ENCODE data around the gene LRRN4CL. TPM values are rescaled to one million over a fixed set of nuclear protein-coding genes. Genes with fewer than 3 reads are reported as not detected.

Gene LRRN4CL
- total and polyA plus RNA-seq, 4 experiments from 2014 or later: 0.11 to 0.12 TPM; not detected in 2

DNA sequence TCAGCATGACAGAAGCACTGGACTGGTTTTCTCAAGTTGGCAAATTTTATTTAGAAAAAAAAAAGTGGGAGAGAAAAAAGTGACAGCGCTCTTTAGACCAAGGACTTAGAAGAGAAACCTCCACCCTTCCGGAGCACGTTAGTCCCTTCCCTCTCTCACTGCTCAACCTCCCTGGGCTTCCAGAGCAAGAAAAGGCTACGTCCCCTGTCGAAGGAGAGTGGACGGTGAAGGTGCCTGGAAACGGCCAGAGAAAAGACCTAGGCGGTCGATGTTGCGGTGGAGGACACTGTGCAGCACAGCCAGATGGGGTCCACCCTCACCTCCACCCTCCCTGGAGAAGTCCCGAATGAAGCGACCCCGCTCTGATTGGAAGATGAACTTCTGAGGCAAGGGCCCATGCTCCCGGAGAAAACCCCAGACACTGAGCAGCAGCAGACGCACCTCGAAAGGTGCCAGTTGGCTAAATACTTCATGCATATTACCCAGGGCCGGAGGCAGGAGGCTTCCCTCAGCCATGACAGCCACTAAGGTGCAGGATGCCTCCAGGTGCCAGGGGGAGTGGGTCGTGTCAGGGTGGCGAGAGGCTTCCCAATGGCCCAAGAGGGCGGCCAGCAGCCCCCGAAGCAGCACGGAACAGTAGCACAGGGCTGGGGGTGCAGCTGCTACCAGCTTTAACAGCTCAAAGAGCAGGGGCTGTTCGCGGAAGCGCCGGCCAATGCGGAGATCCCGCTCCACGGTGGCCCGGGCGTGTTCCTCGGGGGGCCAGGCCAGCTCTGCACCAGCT lies 42.3 kb downstream of the LRRN4CL start:
- Histone ChIP-seq H3K36me3 (ENCODE audit: insufficient read depth, low read length) (peaks cover 22% of the 10 kb centered on the region), H3K27me3 (ENCODE audit: insufficient read depth, low read length) (no peaks in the 10 kb centered on the region), H3K4me3 (ENCODE audit: low read length in 2 of 2) (peak overlapping the region in 1 of 2 donors; percentile 55), H3K9me3 (ENCODE audit: control insufficient read depth in 1 of 2, low read length in 2 of 2) (no peaks in the 10 kb centered on the region), H3K27ac (ENCODE audit: low read depth, low read length) (peak overlapping the region; percentile 92), H3K4me1 (ENCODE audit: insufficient read depth, low read length) (peaks cover 41% of the 10 kb centered on the region)
- Mint-ChIP-seq H3K27ac (peak overlapping the region; percentile 84 to 99 (median 97)), H3K4me3 (peak overlapping the region; percentile 93 to 99 (median 95)), H3K4me1 (peaks cover 14 to 51% (median 29%) of the 10 kb centered on the region in 4 donors), H3K36me3 (peaks cover 0 to 32% of the 10 kb centered on the region in 2 donors), H3K27me3 (no peaks in the 10 kb centered on the region), H3K9me3 (no peaks in the 10 kb centered on the region)
- ChIA-PET POLR2A (ENCODE audit: partially characterized antibody) (interaction anchor here (0.6 to 11.8 kb wide), 38 partner anchors 8 to 235 kb away, joined by 3 to 162 read pairs (median 8); partner anchors contain the start of genes B3GAT3, BSCL2, C11orf98 and CSKMT), CTCF (ENCODE audit: partially characterized antibody) (interaction anchor here (1.0 to 2.1 kb wide), 5 partner anchors 9 to 56 kb away, joined by 3 to 7 read pairs (median 3); partner anchors contain the start of gene TUT1)
- intact Hi-C loops (cut with micrococcal nuclease): loop anchor here (1.0 to 2.0 kb wide), 5 partner anchors 18 to 62 kb away; partner anchors contain the start of genes C11orf98, CSKMT, EML3 and TUT1
- DNase-seq: no peak

DNA sequence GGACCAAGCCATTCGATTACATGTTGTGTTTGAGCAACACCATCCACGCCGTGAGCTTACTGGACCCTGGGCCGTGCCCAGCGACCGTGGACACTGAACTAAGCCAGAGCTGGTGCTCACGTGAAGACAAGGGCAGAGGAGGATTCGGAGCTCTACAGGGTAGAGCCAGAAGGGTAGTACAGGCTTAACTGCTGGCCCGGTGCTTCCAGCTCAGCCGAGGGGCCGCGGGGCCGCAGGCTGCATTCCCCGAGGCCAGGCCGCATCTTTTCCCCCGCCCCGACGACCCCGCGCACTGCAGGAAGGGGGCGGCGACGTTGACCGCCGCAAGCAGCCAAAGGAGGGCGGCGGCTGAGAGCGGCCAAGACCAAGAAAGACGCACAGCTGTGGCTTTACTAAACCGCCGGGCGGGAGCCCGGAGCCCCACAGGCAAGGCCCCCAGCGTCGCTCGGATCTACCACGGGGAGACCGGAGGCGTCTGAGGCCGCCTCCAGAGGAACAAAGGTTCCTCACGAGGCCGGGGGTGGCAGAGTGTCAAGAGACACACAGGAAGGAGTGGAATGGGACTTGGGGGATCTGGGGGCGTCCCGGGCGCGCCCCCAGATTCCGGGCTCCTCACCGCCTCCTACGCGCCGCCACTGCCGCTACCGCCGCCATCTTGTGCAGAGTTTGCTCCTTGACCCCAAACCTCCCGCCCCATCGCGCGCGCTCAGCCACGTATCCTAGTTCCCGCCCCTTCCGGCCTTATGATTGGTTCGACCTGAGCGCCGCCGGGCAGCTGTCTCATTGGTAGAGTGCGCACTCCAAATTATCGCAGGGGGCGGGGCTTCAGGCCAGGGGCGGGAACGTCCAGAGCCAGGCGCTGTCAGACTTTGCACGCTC lies 43.1 kb downstream of the LRRN4CL start, which contains the start of gene GANAB:
GANAB (minus strand) TSS at position 668 of the 879 bp plus-strand sequence; CDS start at position 654, 14 bp downstream.
- ChIA-PET CTCF (ENCODE audit: partially characterized antibody) (interaction anchor here (0.9 to 1.7 kb wide), 5 partner anchors 8 to 251 kb away, joined by 3 to 7 read pairs (median 3); partner anchors contain the start of genes C11orf98 and TUT1), POLR2A (ENCODE audit: partially characterized antibody) (interaction anchor here (0.6 to 11.8 kb wide), 36 partner anchors 8 to 235 kb away, joined by 3 to 162 read pairs (median 8); partner anchors contain the start of genes B3GAT3, BSCL2, C11orf98 and CSKMT)
- no peaks in the 10 kb centered on the region for H3K27me3 ChIP-seq (ENCODE audit: insufficient read depth, low read length)
- no peaks in the 10 kb centered on the region for H3K9me3 ChIP-seq (ENCODE audit: control insufficient read depth in 1 of 2, low read length in 2 of 2)
- Mint-ChIP-seq H3K36me3 (peaks cover 0 to 34% of the 10 kb centered on the region in 2 donors), H3K27ac (peak within 1 kb of the TSS; percentile 84 to 99 (median 97)), H3K4me3 (peak within 1 kb of the TSS; percentile 93 to 99 (median 95)), H3K4me1 (peaks cover 14 to 48% (median 26%) of the 10 kb centered on the region in 4 donors), H3K27me3 (no peaks in the 10 kb centered on the region), H3K9me3 (no peaks in the 10 kb centered on the region)
- peak; percentile 95 to 99 (median 97) for DNase-seq
- intact Hi-C loops (cut with micrococcal nuclease): loop anchor here (1.0 to 2.0 kb wide), 5 partner anchors 19 to 63 kb away; partner anchors contain the start of genes C11orf98, CSKMT, EML3 and TUT1
- H3K36me3 ChIP-seq (ENCODE audit: insufficient read depth, low read length): peaks cover 22% of the 10 kb centered on the region
- H3K4me1 ChIP-seq (ENCODE audit: insufficient read depth, low read length): peaks cover 37% of the 10 kb centered on the region
- H3K4me3 ChIP-seq (ENCODE audit: low read length in 2 of 2): peak within 1 kb of the TSS; percentile 55 to 76
- H3K27ac ChIP-seq (ENCODE audit: low read depth, low read length): peak within 1 kb of the TSS; percentile 92

DNA sequence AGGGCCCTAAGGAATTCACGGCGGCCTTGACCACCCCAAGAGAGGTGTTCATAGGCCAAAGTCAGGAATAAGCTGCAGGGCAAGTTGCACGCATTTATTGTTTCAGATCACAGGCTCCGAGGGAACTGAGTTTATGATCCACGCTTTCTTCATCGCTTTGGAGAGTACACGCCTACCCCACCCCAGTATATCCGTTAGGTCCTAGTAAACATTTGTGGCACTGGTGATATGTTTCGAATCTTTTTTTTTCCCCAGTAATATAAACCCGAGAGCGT lies 43.7 kb downstream of the LRRN4CL start:
- Histone ChIP-seq H3K4me3 (ENCODE audit: low read length in 2 of 2) (peak overlapping the region; percentile 55 to 76), H3K27ac (ENCODE audit: low read depth, low read length) (peak overlapping the region; percentile 92), H3K27me3 (ENCODE audit: insufficient read depth, low read length) (no peaks in the 10 kb centered on the region), H3K36me3 (ENCODE audit: insufficient read depth, low read length) (peaks cover 22% of the 10 kb centered on the region), H3K9me3 (ENCODE audit: control insufficient read depth in 1 of 2, low read length in 2 of 2) (no peaks in the 10 kb centered on the region), H3K4me1 (ENCODE audit: insufficient read depth, low read length) (peaks cover 38% of the 10 kb centered on the region)
- Mint-ChIP-seq H3K9me3 (no peaks in the 10 kb centered on the region), H3K27me3 (no peaks in the 10 kb centered on the region), H3K4me3 (peak overlapping the region; percentile 93 to 99 (median 95)), H3K27ac (peak overlapping the region; percentile 84 to 99 (median 97)), H3K4me1 (peaks cover 16 to 50% (median 29%) of the 10 kb centered on the region in 4 donors), H3K36me3 (peaks cover 4 to 36% of the 10 kb centered on the region in 2 donors)
- ChIA-PET CTCF (ENCODE audit: partially characterized antibody) (interaction anchor here (0.9 to 1.7 kb wide), 4 partner anchors 8 to 251 kb away, joined by 3 to 7 read pairs (median 3); partner anchors contain the start of genes C11orf98 and TUT1), POLR2A (ENCODE audit: partially characterized antibody) (interaction anchor here (1.0 to 11.8 kb wide), 27 partner anchors 9 to 236 kb away, joined by 3 to 162 read pairs (median 10); partner anchors contain the start of genes B3GAT3, BSCL2, C11orf98 and CSKMT)
- intact Hi-C loops (cut with micrococcal nuclease): no loop called here
- no peak for DNase-seq

DNA sequence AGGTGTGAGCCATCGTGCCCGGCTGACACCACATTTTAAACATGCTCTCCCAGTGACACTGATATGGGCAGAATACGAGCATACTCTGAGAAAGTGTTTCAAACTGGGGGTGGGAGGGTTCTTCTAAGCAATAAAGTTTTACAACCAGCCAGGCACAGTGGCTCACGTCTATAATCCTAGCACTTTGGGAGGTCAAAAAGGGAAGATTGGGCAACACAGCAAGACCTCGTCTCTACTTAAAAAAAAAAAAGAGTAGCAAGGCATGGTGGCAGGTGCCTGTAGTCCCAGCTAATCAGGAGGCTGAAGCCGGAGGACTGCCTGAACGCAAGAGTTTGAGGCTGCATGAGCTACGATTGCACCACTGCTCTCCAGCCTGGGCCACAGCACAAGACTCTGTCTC lies 45.1 kb downstream of the LRRN4CL start:
- POLR2A ChIA-PET (ENCODE audit: partially characterized antibody): interaction anchor here (0.7 to 11.8 kb wide), 8 partner anchors 9 to 87 kb away, joined by 3 to 162 read pairs (median 8); partner anchors contain the start of genes C11orf98, CSKMT, HNRNPUL2 and INTS5
- no peak overlapping the region for H3K27ac ChIP-seq (ENCODE audit: low read depth, low read length)

More for the DNA sequence above, 45.1 kb downstream of the LRRN4CL start:
- CTCF ChIA-PET (ENCODE audit: partially characterized antibody): interaction anchor here (1.9 kb wide), 1 partner anchor 52 kb away, joined by 5 read pairs; no protein-coding TSS in a partner anchor
- Histone ChIP-seq H3K4me1 (ENCODE audit: insufficient read depth, low read length) (peaks cover 49% of the 10 kb centered on the region), H3K36me3 (ENCODE audit: insufficient read depth, low read length) (peaks cover 16% of the 10 kb centered on the region), H3K27me3 (ENCODE audit: insufficient read depth, low read length) (no peaks in the 10 kb centered on the region), H3K9me3 (ENCODE audit: control insufficient read depth in 1 of 2, low read length in 2 of 2) (no peaks in the 10 kb centered on the region), H3K4me3 (ENCODE audit: low read length in 2 of 2) (no peak overlapping the region)
- Mint-ChIP-seq H3K27ac (peak overlapping the region in 6 of 7 donors; percentile 22 to 84 (median 54)), H3K27me3 (no peaks in the 10 kb centered on the region), H3K36me3 (peaks cover 8 to 33% of the 10 kb centered on the region in 2 donors), H3K9me3 (no peaks in the 10 kb centered on the region), H3K4me3 (peak overlapping the region in 5 of 8 donors; percentile 21 to 64 (median 28)), H3K4me1 (peaks cover 20 to 48% (median 34%) of the 10 kb centered on the region in 4 donors)
- intact Hi-C loops (cut with micrococcal nuclease): no loop called here
- no peak for DNase-seq

Other genes starting within 250 kb of the LRRN4CL start
- 100 to 1,000 TPM; 559 to 573 TPM for gene AHNAK, start 142.7 kb downstream of the LRRN4CL start, total RNA-seq
- 100 to 1,000 TPM in 1 of 2 donors, 10 to 100 TPM in 1; 23.5 to 186 TPM for gene AHNAK, start 142.7 kb downstream of the LRRN4CL start, polyA plus RNA-seq
- gene EEF1G, start 115.6 kb downstream of the LRRN4CL start, total RNA-seq: 1,000 to 10,000 TPM; 1,815 to 1,855 TPM
- 1,000 to 10,000 TPM; 1,453 to 1,910 TPM for gene EEF1G, start 115.6 kb downstream of the LRRN4CL start, polyA plus RNA-seq
- gene TUT1, start 98.0 kb downstream of the LRRN4CL start, total RNA-seq: 10 to 100 TPM; 37.7 to 38.1 TPM
- gene TUT1, start 98.0 kb downstream of the LRRN4CL start, polyA plus RNA-seq: 10 to 100 TPM; 14.6 to 19.7 TPM
- 100 to 1,000 TPM; 207 to 210 TPM for gene MTA2, start 87.7 kb downstream of the LRRN4CL start, total RNA-seq
- gene MTA2, start 87.7 kb downstream of the LRRN4CL start, polyA plus RNA-seq: 10 to 100 TPM; 16.6 to 36.4 TPM
- gene EML3, start 76.8 kb downstream of the LRRN4CL start, total RNA-seq: 100 to 1,000 TPM; 192 to 201 TPM
- 10 to 100 TPM; 18.2 to 24.8 TPM for gene EML3, start 76.8 kb downstream of the LRRN4CL start, polyA plus RNA-seq
- gene ROM1, start 76.3 kb downstream of the LRRN4CL start, total RNA-seq: 1 to 10 TPM; 1.6 to 1.9 TPM
- gene ROM1, start 76.3 kb downstream of the LRRN4CL start, polyA plus RNA-seq: under 1 TPM; 0.98 to 1.00 TPM
- 10 to 100 TPM; 66.3 to 74.3 TPM for gene B3GAT3, start 67.5 kb downstream of the LRRN4CL start, total RNA-seq
- gene B3GAT3, start 67.5 kb downstream of the LRRN4CL start, polyA plus RNA-seq: 10 to 100 TPM; 37.9 to 48.4 TPM
- 100 to 1,000 TPM; 260 to 262 TPM for gene GANAB, start 42.9 kb downstream of the LRRN4CL start, total RNA-seq
- gene GANAB, start 42.9 kb downstream of the LRRN4CL start, polyA plus RNA-seq: 100 to 1,000 TPM; 122 to 142 TPM
- gene INTS5, start 36.2 kb downstream of the LRRN4CL start, total RNA-seq: 10 to 100 TPM; 32.2 to 34.3 TPM
- gene INTS5, start 36.2 kb downstream of the LRRN4CL start, polyA plus RNA-seq: 10 to 100 TPM; 23.7 to 39.4 TPM
- gene C11orf98, start 24.3 kb downstream of the LRRN4CL start, total RNA-seq: 10 to 100 TPM; 48.9 to 53.1 TPM
- 10 to 100 TPM; 77.8 to 94.9 TPM for gene C11orf98, start 24.3 kb downstream of the LRRN4CL start, polyA plus RNA-seq
- gene CSKMT, start 24.2 kb downstream of the LRRN4CL start, total RNA-seq: 10 to 100 TPM; 31.4 to 32.3 TPM
- gene CSKMT, start 24.2 kb downstream of the LRRN4CL start, polyA plus RNA-seq: 1 to 10 TPM; 3.0 to 3.8 TPM
- 1 to 10 TPM; 7.2 to 8.5 TPM for gene UQCC3, start 17.9 kb downstream of the LRRN4CL start, total RNA-seq
- gene UQCC3, start 17.9 kb downstream of the LRRN4CL start, polyA plus RNA-seq: 10 to 100 TPM; 10.7 to 12.1 TPM
- 10 to 100 TPM; 26.7 to 28.6 TPM for gene LBHD1, start 17.3 kb downstream of the LRRN4CL start, total RNA-seq
- gene LBHD1, start 17.3 kb downstream of the LRRN4CL start, polyA plus RNA-seq: 1 to 10 TPM; 2.4 to 2.7 TPM
- gene UBXN1, start 10.5 kb downstream of the LRRN4CL start, total RNA-seq: 100 to 1,000 TPM; 178 to 185 TPM
- gene UBXN1, start 10.5 kb downstream of the LRRN4CL start, polyA plus RNA-seq: 100 to 1,000 TPM; 150 to 181 TPM
- gene BSCL2, start 17.9 kb upstream of the LRRN4CL start, total RNA-seq: 10 to 100 TPM; 34.5 to 36.6 TPM
- gene BSCL2, start 17.9 kb upstream of the LRRN4CL start, polyA plus RNA-seq: 10 to 100 TPM; 48.9 to 51.7 TPM
- not detected for gene GNG3, start 18.1 kb upstream of the LRRN4CL start, total RNA-seq
- not detected for gene GNG3, start 18.1 kb upstream of the LRRN4CL start, polyA plus RNA-seq
- 10 to 100 TPM; 79.6 to 83.4 TPM for gene HNRNPUL2, start 37.9 kb upstream of the LRRN4CL start, total RNA-seq
- 1 to 10 TPM in 1 of 2 donors, under 1 TPM in 1; 0.30 to 3.2 TPM for gene HNRNPUL2, start 37.9 kb upstream of the LRRN4CL start, polyA plus RNA-seq
- 10 to 100 TPM; 51.0 to 53.5 TPM for gene TTC9C, start 39.0 kb upstream of the LRRN4CL start, total RNA-seq
- 10 to 100 TPM; 10.2 to 25.8 TPM for gene TTC9C, start 39.0 kb upstream of the LRRN4CL start, polyA plus RNA-seq
- gene ZBTB3, start 64.6 kb upstream of the LRRN4CL start, total RNA-seq: 10 to 100 TPM; 27.2 to 27.9 TPM
- gene ZBTB3, start 64.6 kb upstream of the LRRN4CL start, polyA plus RNA-seq: 1 to 10 TPM; 6.0 to 8.6 TPM
- gene POLR2G, start 72.0 kb upstream of the LRRN4CL start, total RNA-seq: 10 to 100 TPM; 77.2 to 84.6 TPM
- gene POLR2G, start 72.0 kb upstream of the LRRN4CL start, polyA plus RNA-seq: 100 to 1,000 TPM; 207 to 300 TPM
- 10 to 100 TPM; 26.3 to 34.0 TPM for gene TAF6L, start 81.9 kb upstream of the LRRN4CL start, total RNA-seq
- gene TAF6L, start 81.9 kb upstream of the LRRN4CL start, polyA plus RNA-seq: 10 to 100 TPM in 1 of 2 donors, 1 to 10 TPM in 1; 5.7 to 10.5 TPM
- 10 to 100 TPM; 66.3 to 66.6 TPM for gene TMEM179B, start 97.9 kb upstream of the LRRN4CL start, total RNA-seq
- 100 to 1,000 TPM; 102 to 166 TPM for gene TMEM179B, start 97.9 kb upstream of the LRRN4CL start, polyA plus RNA-seq
- 10 to 100 TPM; 21.6 to 23.1 TPM for gene TMEM223, start 102.5 kb upstream of the LRRN4CL start, total RNA-seq
- 10 to 100 TPM; 38.9 to 45.5 TPM for gene TMEM223, start 102.5 kb upstream of the LRRN4CL start, polyA plus RNA-seq
- gene NXF1, start 115.9 kb upstream of the LRRN4CL start, total RNA-seq: 100 to 1,000 TPM; 195 to 196 TPM
- 10 to 100 TPM; 75.2 to 83.2 TPM for gene NXF1, start 115.9 kb upstream of the LRRN4CL start, polyA plus RNA-seq
- 10 to 100 TPM; 66.0 to 67.9 TPM for gene STX5, start 142.5 kb upstream of the LRRN4CL start, total RNA-seq
- gene STX5, start 142.5 kb upstream of the LRRN4CL start, polyA plus RNA-seq: 10 to 100 TPM; 30.4 to 31.8 TPM
- not detected for gene TEX54, start 143.3 kb upstream of the LRRN4CL start, total RNA-seq
- gene TEX54, start 143.3 kb upstream of the LRRN4CL start, polyA plus RNA-seq: 1 to 10 TPM; 1.3 to 1.9 TPM
- gene WDR74, start 150.1 kb upstream of the LRRN4CL start, total RNA-seq: 10 to 100 TPM; 79.3 to 82.2 TPM
- 10 to 100 TPM; 33.9 to 50.8 TPM for gene WDR74, start 150.1 kb upstream of the LRRN4CL start, polyA plus RNA-seq
- 100 to 1,000 TPM; 205 to 215 TPM for gene SLC3A2, start 191.4 kb upstream of the LRRN4CL start, total RNA-seq
- gene SLC3A2, start 191.4 kb upstream of the LRRN4CL start, polyA plus RNA-seq: 100 to 1,000 TPM; 157 to 226 TPM
- not detected for gene CHRM1, start 231.8 kb upstream of the LRRN4CL start, total RNA-seq
- gene CHRM1, start 231.8 kb upstream of the LRRN4CL start, polyA plus RNA-seq: not detected

Measured in CD4-positive, alpha-beta memory T cell (primary cell).